Astrocyte of the hippocampus (primary cell): ENCODE results near the gene BFSP2.

Source experiments
- DNase-seq: peaks from one replicate; pipeline ENCODE4 v3.0.0; 2011; ENCODE audit warnings: low read depth, low spot score

Gene BFSP2

GRCh38 chr3:133414021-133414392, 14.2 kb downstream of the BFSP2 start:
- DNase-seq: no peak

GRCh38 chr3:133418361-133418760, 18.5 kb downstream of the BFSP2 start:
- DNase-seq: no peak

DNA sequence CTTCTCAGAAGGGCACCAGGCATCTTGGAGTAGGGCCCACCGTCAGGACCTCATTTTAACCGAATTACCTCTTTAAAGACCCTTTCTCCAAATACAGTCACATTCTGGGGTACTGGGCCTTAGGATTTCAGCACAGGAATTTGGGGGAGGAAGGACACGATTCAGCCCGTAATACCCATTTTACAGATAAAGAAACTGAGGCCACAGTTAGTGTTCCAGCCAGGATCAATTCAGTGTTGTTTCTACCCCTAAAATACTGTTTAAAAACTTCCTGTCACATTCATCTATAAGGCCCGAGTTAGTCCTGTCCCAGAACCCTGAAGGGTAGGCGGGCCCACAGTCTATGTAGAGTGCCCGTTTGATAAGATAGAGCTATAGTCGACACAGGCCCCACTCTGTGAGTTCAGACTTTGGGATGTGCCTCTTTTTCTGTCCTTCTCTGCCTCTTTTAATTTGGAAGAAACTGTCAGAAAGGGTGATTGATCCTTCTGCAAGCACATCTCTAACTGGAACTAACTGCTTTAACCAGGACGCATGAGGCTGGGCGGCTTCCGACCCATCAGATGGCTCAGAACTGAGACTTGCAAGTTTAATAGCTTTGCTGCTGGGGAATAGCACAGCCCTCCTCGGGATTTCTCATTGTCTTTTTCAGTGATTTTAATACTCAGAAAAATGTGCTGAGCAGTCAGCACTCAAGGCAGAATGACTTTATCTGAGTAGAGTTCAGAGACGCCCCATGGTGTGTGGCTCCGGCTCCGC, 19.5 kb downstream of the BFSP2 start:
- no peak for DNase-seq

GRCh38 chr3:133424937-133425869, 25.3 kb downstream of the BFSP2 start:
- DNase-seq: no peak

- DNase-seq: no peak
Observed at GRCh38 chr3:133425898-133426297, 26.0 kb downstream of the BFSP2 start.

DNA sequence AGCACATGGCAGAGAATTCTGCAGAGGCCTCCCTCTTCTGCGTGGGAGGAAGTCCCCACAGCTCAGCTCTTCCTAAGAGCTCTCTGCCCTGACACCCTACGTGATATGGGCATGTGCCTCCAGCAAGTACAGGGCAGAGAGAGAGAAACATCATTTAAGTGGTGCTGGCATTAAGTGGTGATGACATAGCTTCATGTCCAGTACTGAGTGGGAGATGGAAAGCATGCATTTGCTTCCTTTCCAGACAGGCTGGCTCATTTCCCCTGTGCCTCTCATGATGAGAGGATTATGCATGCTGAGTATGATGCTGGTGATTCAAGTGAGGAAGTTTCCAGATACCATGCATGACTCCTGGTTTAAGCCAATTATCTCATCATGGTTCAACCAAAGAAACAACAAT, 26.9 kb downstream of the BFSP2 start:
- peak; percentile 39 for DNase-seq

- no peak for DNase-seq
Observed at GRCh38 chr3:133428552-133428951, 28.7 kb downstream of the BFSP2 start.

DNA sequence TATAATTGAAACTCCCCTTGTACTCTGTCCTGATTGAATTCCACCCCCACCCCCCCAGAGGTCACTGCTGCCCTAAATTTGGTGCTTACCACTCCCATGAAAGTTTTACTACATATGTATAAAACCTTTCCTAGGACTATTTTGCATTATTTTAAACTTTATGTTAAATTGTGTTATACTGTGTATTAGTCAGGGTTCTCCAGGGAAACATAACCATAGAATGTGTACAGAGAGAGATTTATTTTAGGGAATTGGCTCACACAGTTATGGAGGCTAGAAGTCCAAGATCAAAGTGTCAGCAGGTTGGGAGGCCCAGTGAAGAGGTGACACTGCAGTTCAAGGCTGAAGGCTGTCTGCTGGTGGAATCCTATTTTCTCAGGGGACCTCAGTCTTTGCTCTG, 29.2 kb downstream of the BFSP2 start:
- no peak for DNase-seq

DNA sequence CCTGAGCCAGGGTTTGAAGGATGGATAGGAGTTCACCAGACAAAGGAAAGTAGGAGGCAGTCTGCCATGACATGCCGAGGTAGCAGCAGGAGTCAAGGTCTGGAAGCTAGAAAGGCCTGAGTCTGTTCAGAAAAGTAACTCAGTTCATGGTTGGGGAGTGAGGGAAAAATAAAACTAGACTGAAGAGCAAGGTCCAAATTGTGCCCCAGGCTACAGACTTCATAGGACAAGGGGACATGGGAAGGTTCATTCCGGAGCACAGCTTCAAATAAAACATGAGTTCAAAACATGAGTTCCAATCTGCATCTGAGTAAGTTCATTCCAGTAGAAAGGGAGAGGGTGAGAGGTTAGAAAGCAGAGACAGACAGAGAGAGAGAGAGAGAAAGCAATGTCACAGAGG, 39.7 kb downstream of the BFSP2 start:
- DNase-seq: no peak

DNA sequence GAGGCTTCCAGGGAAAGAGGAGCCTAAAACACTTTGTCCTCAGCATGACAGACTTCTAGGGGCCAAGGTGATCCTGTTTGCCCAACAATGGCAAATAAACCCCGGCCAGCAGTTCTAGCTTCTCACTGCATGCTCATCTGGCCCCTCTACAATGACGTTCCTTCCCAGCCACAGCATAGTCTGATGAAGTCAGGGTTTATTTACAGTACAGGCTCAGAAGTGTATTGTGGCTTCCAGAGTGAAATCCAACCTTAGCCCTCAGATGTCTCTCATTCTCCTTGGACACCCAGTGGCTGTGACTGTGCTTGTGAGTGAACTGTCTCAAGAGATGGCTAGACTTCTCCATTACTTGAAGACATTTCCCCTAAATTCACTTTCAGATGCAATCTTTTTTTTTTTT, 40.8 kb downstream of the BFSP2 start:
- no peak for DNase-seq

DNA sequence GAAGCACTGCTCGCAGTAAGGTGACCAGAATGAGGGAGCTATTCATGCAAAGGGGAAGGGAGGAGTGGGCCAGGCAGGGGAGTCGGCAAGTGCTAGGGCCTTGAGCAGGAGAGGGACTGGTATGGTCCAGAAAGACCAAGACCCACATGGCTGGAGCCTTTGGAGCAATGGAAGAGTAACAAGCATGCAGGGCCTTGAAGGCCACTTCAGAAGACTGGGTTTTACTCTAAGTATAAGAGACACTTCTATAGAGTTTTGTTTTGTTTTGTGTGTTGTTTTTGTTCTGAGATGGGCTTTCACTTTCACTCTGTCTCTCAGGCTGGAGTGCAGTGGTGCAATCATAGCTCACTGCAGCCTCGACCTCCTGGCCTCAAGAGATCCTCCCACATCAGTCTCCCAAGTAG, 42.0 kb downstream of the BFSP2 start:
- DNase-seq: no peak

GRCh38 chr3:133442518-133442917, 42.7 kb downstream of the BFSP2 start:
- no peak for DNase-seq

GRCh38 chr3:133443649-133444422, 44.0 kb downstream of the BFSP2 start:
- peak; percentile 54 for DNase-seq

GRCh38 chr3:133444423-133444774, 44.5 kb downstream of the BFSP2 start:
- no peak for DNase-seq

- no peak for DNase-seq
Observed at GRCh38 chr3:133445108-133445507, 45.3 kb downstream of the BFSP2 start.

DNA sequence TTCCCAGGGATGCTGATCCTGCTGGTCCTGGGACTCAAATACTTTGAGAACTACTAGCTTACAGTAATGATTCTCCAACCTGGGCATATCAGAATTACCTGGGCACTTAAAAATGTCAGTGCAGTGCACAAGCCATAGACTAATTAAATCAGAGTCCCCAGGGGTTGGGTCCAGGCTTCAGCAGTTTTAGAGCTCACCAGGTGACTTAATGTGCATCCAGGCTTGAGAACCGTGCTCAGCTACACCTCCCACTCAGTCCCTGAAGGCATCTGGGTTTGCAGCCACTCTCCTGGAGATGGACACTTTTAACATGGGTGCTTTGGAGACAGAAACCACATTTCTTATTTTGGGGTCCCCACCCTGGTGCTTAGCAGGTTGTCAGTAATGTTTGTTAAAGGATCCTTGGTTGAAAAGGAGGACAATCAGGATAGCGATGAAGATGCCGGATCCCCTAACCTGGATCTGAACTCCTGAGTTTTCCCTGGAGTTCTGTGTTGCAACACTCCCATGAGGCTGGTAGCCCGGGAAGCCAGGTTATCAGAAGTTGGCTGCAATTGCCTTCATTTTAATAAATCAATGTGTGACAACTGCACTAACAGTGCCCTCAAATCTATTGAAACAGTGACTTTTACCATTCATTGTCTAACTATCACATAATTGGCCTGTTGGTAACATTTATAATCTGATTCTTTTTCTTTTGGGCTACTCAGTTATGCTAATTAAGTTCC, 48.1 kb downstream of the BFSP2 start:
- no peak for DNase-seq

- no peak for DNase-seq
Observed at GRCh38 chr3:133448478-133449122, 48.7 kb downstream of the BFSP2 start.

DNA sequence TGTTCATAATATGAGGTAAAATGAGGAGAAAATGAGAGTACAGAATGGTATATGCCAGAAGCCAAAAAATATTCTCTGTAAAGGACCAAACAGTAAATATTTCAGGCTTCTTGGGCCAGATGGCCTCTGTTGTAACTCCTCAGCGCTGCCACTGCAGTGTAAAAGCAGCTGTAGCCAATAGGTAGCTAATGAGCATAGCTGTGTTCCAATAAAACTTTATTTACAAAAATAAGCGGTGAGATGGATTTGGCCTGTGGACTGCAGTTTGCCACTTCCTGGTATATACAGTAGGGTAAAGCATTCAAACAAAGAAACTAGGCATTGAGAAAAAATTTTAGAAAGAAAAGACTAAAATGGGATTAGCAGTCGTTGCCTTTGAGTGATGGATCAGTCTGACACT, 51.5 kb downstream of the BFSP2 start:
- DNase-seq: no peak

DNA sequence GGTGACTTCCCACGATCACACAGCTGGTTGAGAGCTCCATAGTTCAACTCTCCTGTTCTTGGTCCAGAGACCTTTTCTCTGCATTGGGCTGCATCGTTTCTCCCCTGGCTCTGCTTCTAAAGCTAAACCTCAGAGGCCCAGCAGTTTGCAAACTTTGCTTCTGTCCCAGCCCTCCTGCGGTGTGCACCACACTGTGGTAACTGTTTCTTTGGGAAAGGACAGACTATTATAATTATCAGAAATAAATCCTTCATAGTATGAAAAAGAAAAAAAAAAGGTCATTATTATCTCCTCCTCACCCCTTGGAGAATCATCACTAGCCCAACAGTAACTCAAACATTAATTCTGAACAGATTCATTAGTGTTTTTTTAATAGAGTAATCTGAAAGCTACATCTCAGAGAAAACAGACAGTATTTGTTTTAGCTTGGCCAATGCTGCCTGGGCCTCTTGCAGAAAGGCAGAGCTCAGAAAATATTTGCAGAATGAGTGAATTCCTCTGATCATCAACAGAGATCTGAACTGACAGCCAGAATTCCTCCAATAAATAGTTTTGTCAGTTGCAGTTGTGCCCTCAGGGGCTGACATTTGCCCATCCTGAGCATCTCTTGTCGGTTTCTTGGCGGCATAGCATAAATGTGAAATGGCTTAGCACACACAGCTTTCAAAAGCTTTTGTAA, 52.9 kb downstream of the BFSP2 start:
- peak; percentile 39 for DNase-seq

- DNase-seq: no peak
Observed at GRCh38 chr3:133453383-133453782, 53.5 kb downstream of the BFSP2 start.
